ENCODE results near the gene THRB.

THRB gene

GRCh38 chr3:24174614-24175013, 320.0 kb downstream of the THRB start:
- Histone ChIP-seq H3K4me3 (ENCODE audit: low read length) (no peak overlapping the region), H3K4ac (ENCODE audit: low read depth, low read length) (no peak overlapping the region), H2BK15ac (replicated peaks; ENCODE audit: low read depth) (no peak overlapping the region), H3K23ac (ENCODE audit: low read length) (no peak overlapping the region), H2BK120ac (ENCODE audit: low read depth, low read length) (no peak overlapping the region), H4K8ac (ENCODE audit: low read depth, low read length) (no peak overlapping the region), H4K5ac (ENCODE audit: low read length) (no peak overlapping the region), H3K4me2 (ENCODE audit: low read length) (no peak overlapping the region), H2BK5ac (ENCODE audit: low read length) (no peak overlapping the region), H3K36me3 (ENCODE audit: control insufficient read depth, insufficient read depth, low read length) (no peaks in the 10 kb centered on the region), H3K56ac (ENCODE audit: low read length) (no peak overlapping the region), H3K27me3 (ENCODE audit: insufficient read depth, low read length, poor library complexity) (no peaks in the 10 kb centered on the region), H3K27ac (ENCODE audit: low read depth, low read length) (no peak overlapping the region), H3K4me1 (ENCODE audit: control insufficient read depth, low read depth, low read length) (peaks cover 3% of the 10 kb centered on the region), H3K79me2 (ENCODE audit: control insufficient read depth, insufficient read depth, low read length) (no peaks in the 10 kb centered on the region), H3K79me1 (ENCODE audit: low read length) (no peaks in the 10 kb centered on the region), H3K9ac (ENCODE audit: low read length) (no peak overlapping the region), H3K18ac (ENCODE audit: low read length) (no peak overlapping the region), H2AK5ac (ENCODE audit: low read length) (no peak overlapping the region)
- WGBS (ENCODE audit: extremely low coverage, insufficient coverage, low lambda C conversion rate) = no CpG with 5 or more reads among the region's 2 CpGs
- no peak for DNase-seq

GRCh38 chr3:24168977-24169376, 325.7 kb downstream of the THRB start:
- no peak overlapping the region for H3K27ac ChIP-seq (ENCODE audit: low read depth, low read length)
- H3K27me3 ChIP-seq (ENCODE audit: insufficient read depth, low read length, poor library complexity) = no peaks in the 10 kb centered on the region
- peaks cover 3% of the 10 kb centered on the region for H3K4me1 ChIP-seq (ENCODE audit: control insufficient read depth, low read depth, low read length)
- H3K23ac ChIP-seq (ENCODE audit: low read length) = no peak overlapping the region
- no peak overlapping the region for H3K9ac ChIP-seq (ENCODE audit: low read length)
- H4K8ac ChIP-seq (ENCODE audit: low read depth, low read length) = no peak overlapping the region
- no peaks in the 10 kb centered on the region for H3K79me1 ChIP-seq (ENCODE audit: low read length)
- H3K56ac ChIP-seq (ENCODE audit: low read length) = no peak overlapping the region
- no peak overlapping the region for H2BK120ac ChIP-seq (ENCODE audit: low read depth, low read length)
- H3K4me3 ChIP-seq (ENCODE audit: low read length) = no peak overlapping the region
- no peak overlapping the region for H2AK5ac ChIP-seq (ENCODE audit: low read length)
- no peak for DNase-seq
- no peak overlapping the region for H3K4me2 ChIP-seq (ENCODE audit: low read length)
- WGBS (ENCODE audit: extremely low coverage, insufficient coverage, low lambda C conversion rate) = no CpG with 5 or more reads among the region's 3 CpGs
- no peak overlapping the region for H3K4ac ChIP-seq (ENCODE audit: low read depth, low read length)
- no peaks in the 10 kb centered on the region for H3K36me3 ChIP-seq (ENCODE audit: control insufficient read depth, insufficient read depth, low read length)
- no peak overlapping the region for H4K5ac ChIP-seq (ENCODE audit: low read length)
- H2BK5ac ChIP-seq (ENCODE audit: low read length) = no peak overlapping the region
- H2BK15ac ChIP-seq (replicated peaks; ENCODE audit: low read depth) = no peak overlapping the region
- no peak overlapping the region for H3K18ac ChIP-seq (ENCODE audit: low read length)
- no peaks in the 10 kb centered on the region for H3K79me2 ChIP-seq (ENCODE audit: control insufficient read depth, insufficient read depth, low read length)

- Histone ChIP-seq H3K23ac (ENCODE audit: low read length) (no peak overlapping the region), H3K18ac (ENCODE audit: low read length) (no peak overlapping the region), H3K9ac (ENCODE audit: low read length) (no peak overlapping the region), H3K4me3 (ENCODE audit: low read length) (no peak overlapping the region), H3K79me2 (ENCODE audit: control insufficient read depth, insufficient read depth, low read length) (no peaks in the 10 kb centered on the region), H2BK120ac (ENCODE audit: low read depth, low read length) (no peak overlapping the region), H3K27ac (ENCODE audit: low read depth, low read length) (no peak overlapping the region), H3K36me3 (ENCODE audit: control insufficient read depth, insufficient read depth, low read length) (no peaks in the 10 kb centered on the region), H3K27me3 (ENCODE audit: insufficient read depth, low read length, poor library complexity) (no peaks in the 10 kb centered on the region), H4K8ac (ENCODE audit: low read depth, low read length) (no peak overlapping the region), H3K4me2 (ENCODE audit: low read length) (no peak overlapping the region), H4K5ac (ENCODE audit: low read length) (no peak overlapping the region), H2BK15ac (replicated peaks; ENCODE audit: low read depth) (no peak overlapping the region), H3K4me1 (ENCODE audit: control insufficient read depth, low read depth, low read length) (no peaks in the 10 kb centered on the region), H3K79me1 (ENCODE audit: low read length) (no peaks in the 10 kb centered on the region), H3K4ac (ENCODE audit: low read depth, low read length) (no peak overlapping the region), H2BK5ac (ENCODE audit: low read length) (no peak overlapping the region), H3K56ac (ENCODE audit: low read length) (no peak overlapping the region), H2AK5ac (ENCODE audit: low read length) (no peak overlapping the region)
- WGBS (ENCODE audit: extremely low coverage, insufficient coverage, low lambda C conversion rate) = no CpG with 5 or more reads among the region's 3 CpGs
- DNase-seq = no peak
These were observed 327.2 kb downstream of the THRB start for GRCh38 chr3:24167429-24167828.

- no CpG with 5 or more reads among the region's 5 CpGs for WGBS (ENCODE audit: extremely low coverage, insufficient coverage, low lambda C conversion rate)
- H4K5ac ChIP-seq (ENCODE audit: low read length) = no peak overlapping the region
- H3K36me3 ChIP-seq (ENCODE audit: control insufficient read depth, insufficient read depth, low read length) = no peaks in the 10 kb centered on the region
- H3K4me3 ChIP-seq (ENCODE audit: low read length) = no peak overlapping the region
- peak; percentile 28 for DNase-seq
- H3K4me1 ChIP-seq (ENCODE audit: control insufficient read depth, low read depth, low read length) = no peaks in the 10 kb centered on the region
- no peak overlapping the region for H3K56ac ChIP-seq (ENCODE audit: low read length)
- H3K79me2 ChIP-seq (ENCODE audit: control insufficient read depth, insufficient read depth, low read length) = no peaks in the 10 kb centered on the region
- no peak overlapping the region for H2AK5ac ChIP-seq (ENCODE audit: low read length)
- no peak overlapping the region for H3K23ac ChIP-seq (ENCODE audit: low read length)
- no peaks in the 10 kb centered on the region for H3K27me3 ChIP-seq (ENCODE audit: insufficient read depth, low read length, poor library complexity)
- no peak overlapping the region for H2BK120ac ChIP-seq (ENCODE audit: low read depth, low read length)
- H2BK15ac ChIP-seq (replicated peaks; ENCODE audit: low read depth) = no peak overlapping the region
- H2BK5ac ChIP-seq (ENCODE audit: low read length) = no peak overlapping the region
- no peak overlapping the region for H3K4ac ChIP-seq (ENCODE audit: low read depth, low read length)
- H3K79me1 ChIP-seq (ENCODE audit: low read length) = no peaks in the 10 kb centered on the region
- H3K4me2 ChIP-seq (ENCODE audit: low read length) = no peak overlapping the region
- no peak overlapping the region for H4K8ac ChIP-seq (ENCODE audit: low read depth, low read length)
- no peak overlapping the region for H3K18ac ChIP-seq (ENCODE audit: low read length)
- no peak overlapping the region for H3K9ac ChIP-seq (ENCODE audit: low read length)
- no peak overlapping the region for H3K27ac ChIP-seq (ENCODE audit: low read depth, low read length)
These were observed 328.1 kb downstream of the THRB start for GRCh38 chr3:24166515-24166914.

GRCh38 chr3:24165603-24165982, 329.1 kb downstream of the THRB start:
- no peaks in the 10 kb centered on the region for H3K79me2 ChIP-seq (ENCODE audit: control insufficient read depth, insufficient read depth, low read length)
- no peak overlapping the region for H3K9ac ChIP-seq (ENCODE audit: low read length)
- no peak overlapping the region for H4K8ac ChIP-seq (ENCODE audit: low read depth, low read length)
- no peak overlapping the region for H2BK15ac ChIP-seq (replicated peaks; ENCODE audit: low read depth)
- no peaks in the 10 kb centered on the region for H3K79me1 ChIP-seq (ENCODE audit: low read length)
- no peaks in the 10 kb centered on the region for H3K36me3 ChIP-seq (ENCODE audit: control insufficient read depth, insufficient read depth, low read length)
- no peak overlapping the region for H2BK120ac ChIP-seq (ENCODE audit: low read depth, low read length)
- no peak overlapping the region for H3K4me2 ChIP-seq (ENCODE audit: low read length)
- H3K4me3 ChIP-seq (ENCODE audit: low read length) = no peak overlapping the region
- no peak for DNase-seq
- H4K5ac ChIP-seq (ENCODE audit: low read length) = no peak overlapping the region
- H3K4ac ChIP-seq (ENCODE audit: low read depth, low read length) = no peak overlapping the region
- H3K56ac ChIP-seq (ENCODE audit: low read length) = no peak overlapping the region
- no peak overlapping the region for H2AK5ac ChIP-seq (ENCODE audit: low read length)
- H3K27me3 ChIP-seq (ENCODE audit: insufficient read depth, low read length, poor library complexity) = no peaks in the 10 kb centered on the region
- H3K18ac ChIP-seq (ENCODE audit: low read length) = no peak overlapping the region
- no peaks in the 10 kb centered on the region for H3K4me1 ChIP-seq (ENCODE audit: control insufficient read depth, low read depth, low read length)
- no peak overlapping the region for H3K27ac ChIP-seq (ENCODE audit: low read depth, low read length)
- no peak overlapping the region for H2BK5ac ChIP-seq (ENCODE audit: low read length)
- WGBS (ENCODE audit: extremely low coverage, insufficient coverage, low lambda C conversion rate) = no CpG with 5 or more reads among the region's 2 CpGs
- H3K23ac ChIP-seq (ENCODE audit: low read length) = no peak overlapping the region

- WGBS (ENCODE audit: extremely low coverage, insufficient coverage, low lambda C conversion rate) = no CpG with 5 or more reads among the region's 14 CpGs
These were observed 329.6 kb downstream of the THRB start for GRCh38 chr3:24164967-24165602.

More at GRCh38 chr3:24164967-24165602, 329.6 kb downstream of the THRB start:
- Histone ChIP-seq H4K5ac (ENCODE audit: low read length) (no peak overlapping the region), H3K36me3 (ENCODE audit: control insufficient read depth, insufficient read depth, low read length) (no peaks in the 10 kb centered on the region), H3K4me3 (ENCODE audit: low read length) (no peak overlapping the region), H3K4me1 (ENCODE audit: control insufficient read depth, low read depth, low read length) (no peaks in the 10 kb centered on the region), H3K27ac (ENCODE audit: low read depth, low read length) (no peak overlapping the region), H2BK120ac (ENCODE audit: low read depth, low read length) (no peak overlapping the region), H3K4me2 (ENCODE audit: low read length) (no peak overlapping the region), H3K18ac (ENCODE audit: low read length) (no peak overlapping the region), H3K27me3 (ENCODE audit: insufficient read depth, low read length, poor library complexity) (no peaks in the 10 kb centered on the region), H2AK5ac (ENCODE audit: low read length) (no peak overlapping the region), H3K79me1 (ENCODE audit: low read length) (no peaks in the 10 kb centered on the region), H3K79me2 (ENCODE audit: control insufficient read depth, insufficient read depth, low read length) (no peaks in the 10 kb centered on the region), H2BK5ac (ENCODE audit: low read length) (no peak overlapping the region), H3K4ac (ENCODE audit: low read depth, low read length) (no peak overlapping the region), H3K9ac (ENCODE audit: low read length) (no peak overlapping the region), H2BK15ac (replicated peaks; ENCODE audit: low read depth) (no peak overlapping the region), H3K56ac (ENCODE audit: low read length) (no peak overlapping the region), H3K23ac (ENCODE audit: low read length) (no peak overlapping the region), H4K8ac (ENCODE audit: low read depth, low read length) (no peak overlapping the region)
- DNase-seq = no peak
